ENCODE measurements around the gene ELAVL3.

ELAVL3 gene

DNA sequence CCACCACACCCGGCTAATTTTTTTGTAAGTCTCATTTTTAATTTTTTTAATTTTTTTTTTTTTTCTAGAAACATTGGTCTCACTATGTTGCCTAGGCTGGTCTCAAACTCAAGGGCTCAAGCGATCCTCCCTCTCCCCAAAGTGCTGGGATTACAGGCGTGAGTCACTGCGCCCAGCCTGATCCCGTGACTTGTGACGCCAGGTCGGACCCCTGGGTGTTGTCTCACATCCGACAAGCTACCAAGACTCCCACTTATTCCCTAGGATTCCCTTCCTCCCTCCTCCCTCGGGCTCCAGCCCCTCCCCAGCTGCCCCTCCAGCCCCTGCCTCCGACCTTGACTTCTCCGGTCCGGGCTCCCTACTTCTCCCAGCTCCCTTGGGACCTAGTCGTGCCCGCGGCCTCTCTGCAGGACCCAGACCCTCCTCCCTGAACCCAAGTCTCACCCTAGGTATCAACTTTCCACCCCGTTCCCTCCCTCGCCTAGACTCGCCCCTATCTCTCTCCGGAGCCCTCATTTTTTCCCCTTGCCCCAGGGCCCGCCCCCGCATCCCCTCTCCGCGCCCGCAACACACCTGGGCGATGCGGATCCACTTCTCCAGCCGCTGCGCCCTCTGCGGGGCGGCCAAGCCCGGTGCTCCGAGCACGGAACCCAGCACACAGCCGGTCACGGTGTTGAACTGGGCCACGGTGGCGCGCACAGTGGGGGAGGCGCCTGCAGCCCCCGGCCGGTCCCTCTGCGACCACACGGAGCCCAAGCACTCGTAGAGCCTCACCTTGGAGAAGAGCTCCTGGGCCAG, 74.8 kb downstream of the ELAVL3 start:
- DNase-seq, result peak; percentile 30 to 43

DNA sequence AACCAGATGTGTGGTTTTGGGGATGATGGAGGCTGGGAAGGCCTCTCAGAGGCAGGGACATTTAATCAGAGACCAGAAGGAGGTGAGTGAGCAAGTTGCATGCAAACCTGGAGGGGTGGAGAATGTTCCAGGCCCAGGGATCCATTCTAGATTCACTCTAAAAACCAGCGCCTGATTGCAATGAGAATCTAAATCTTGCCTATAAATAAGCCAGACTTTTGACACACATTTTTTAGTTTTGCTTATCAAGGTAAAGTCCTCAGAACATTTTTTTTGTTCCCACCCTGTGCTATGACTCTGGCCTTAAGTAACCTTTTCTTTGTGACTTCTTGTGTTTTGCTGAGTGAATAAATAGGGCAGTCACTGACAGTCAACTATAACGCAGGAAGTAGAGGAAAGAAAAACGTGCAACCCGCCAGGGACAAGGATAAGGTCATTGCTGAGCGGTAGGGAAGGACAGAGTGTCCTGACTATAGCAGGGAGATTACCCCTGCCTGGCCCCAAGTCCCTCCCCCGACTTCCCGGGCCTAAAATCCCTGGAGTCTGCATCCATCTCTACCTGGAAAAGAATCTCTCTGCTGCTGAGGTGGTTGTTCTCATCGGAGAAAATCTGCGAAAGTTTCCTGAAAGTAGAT, 76.1 kb downstream of the ELAVL3 start:
- no peak for DNase-seq

DNA sequence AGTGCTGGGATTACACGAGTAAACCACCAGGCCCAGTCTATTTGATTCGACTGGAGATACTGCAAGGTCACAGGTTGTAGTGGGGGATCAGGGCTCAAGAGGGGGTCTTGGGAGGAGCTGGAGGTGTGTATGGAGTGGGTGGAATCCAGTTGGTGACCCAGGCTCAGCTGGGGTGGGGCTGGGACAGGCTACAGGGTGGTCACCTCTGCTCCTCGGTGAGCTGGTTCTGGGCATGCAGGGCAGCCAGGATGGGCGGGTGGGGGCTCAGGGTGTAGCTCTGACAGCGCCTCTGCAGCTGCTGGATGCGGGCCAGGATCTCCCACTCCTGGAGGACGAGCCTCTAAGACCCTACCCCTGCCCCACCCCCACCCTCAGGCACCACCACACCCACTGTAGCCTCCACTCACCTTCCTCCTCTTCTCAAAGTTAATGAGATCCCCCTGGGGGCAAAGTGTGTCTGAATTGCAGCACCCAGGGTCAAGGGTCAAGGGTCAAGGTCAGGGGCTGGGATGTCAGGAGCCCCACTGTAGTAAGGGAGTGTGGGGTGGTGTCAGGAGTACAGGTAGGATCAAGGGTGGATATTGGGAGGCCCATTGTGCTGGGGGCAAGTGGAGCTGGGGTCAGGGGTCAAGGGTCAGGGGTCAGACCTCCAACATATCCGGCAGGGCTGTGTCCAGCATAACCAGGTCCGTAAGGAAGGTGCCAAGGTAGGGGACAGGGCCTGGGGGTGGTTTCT, 78.9 kb downstream of the ELAVL3 start:
- DNase-seq, result no peak
